OCI-LY1 (cell line): ENCODE measurements around the gene PRKCA.

Source experiments
- H2AFZ ChIP-seq: fragments of 200-600 bp; sonication (generic), shearing (Covaris generic); 2 replicates; pipeline ENCODE4 v1.6.0; 2014; ENCODE audit warnings: antibody characterized with exemption, mild to moderate bottlenecking, low read length
- H3F3A ChIP-seq: fragments of 200-600 bp; sonication (generic), shearing (Covaris generic); 2 replicates; pipeline ENCODE4 v1.6.0; 2014; ENCODE audit warnings: mild to moderate bottlenecking, antibody characterized with exemption, low read length, moderate library complexity; ENCODE audit not compliant: insufficient read depth
- H3K27ac ChIP-seq: fragments of 200-600 bp; sonication (generic); 2 replicates; pipeline ENCODE4 v1.5.1; 2014; ENCODE audit warnings: low read length, mixed run types, mild to moderate bottlenecking, low read depth; ENCODE audit not compliant: poor library complexity, severe bottlenecking
- H3K27me3 ChIP-seq: fragments of 200-600 bp; sonication (generic); 2 replicates; pipeline ENCODE4 v1.6.0; 2014; ENCODE audit warnings: antibody characterized with exemption, mild to moderate bottlenecking, low read length, moderate library complexity; ENCODE audit not compliant: insufficient read depth
- H3K36me3 ChIP-seq: fragments of 200-600 bp; sonication (generic); 2 replicates; pipeline ENCODE4 v1.6.1; 2014; ENCODE audit warnings: mild to moderate bottlenecking, antibody characterized with exemption, low read length, moderate library complexity, mixed read lengths; ENCODE audit not compliant: insufficient read depth
- H3K4me1 ChIP-seq: fragments of 200-600 bp; sonication (generic); 2 replicates; pipeline ENCODE4 v1.5.1; 2014; ENCODE audit warnings: mild to moderate bottlenecking, low read length, moderate library complexity; ENCODE audit not compliant: insufficient read depth, severe bottlenecking
- H3K4me2 ChIP-seq: fragments of 200-600 bp; sonication (generic), shearing (Covaris generic); 2 replicates; pipeline ENCODE4 v1.6.1; 2014; ENCODE audit warnings: low read length
- H3K4me3 ChIP-seq: fragments of 200-600 bp; sonication (generic); 2 replicates; pipeline ENCODE4 v1.5.1; 2014; ENCODE audit warnings: low read length, low read depth, mild to moderate bottlenecking, mixed read lengths; ENCODE audit not compliant: poor library complexity, severe bottlenecking
- H3K79me2 ChIP-seq: fragments of 200-600 bp; shearing (Covaris generic); 2 replicates; pipeline ENCODE4 v1.6.1; 2016; ENCODE audit warnings: mixed run types, low read length, mixed read lengths; ENCODE audit not compliant: insufficient read depth
- H3K9ac ChIP-seq: fragments of 200-600 bp; sonication (generic), shearing (Covaris generic); 2 replicates; pipeline ENCODE4 v1.6.1; 2014; ENCODE audit warnings: mild to moderate bottlenecking, low read length, mixed read lengths
- H3K9me2 ChIP-seq: fragments of 200-600 bp; sonication (generic), shearing (Covaris generic); 2 replicates; pipeline ENCODE4 v1.6.1; 2014; ENCODE audit warnings: low read depth, mild to moderate bottlenecking, low read length, mixed read lengths
- H3K9me3 ChIP-seq: fragments of 200-600 bp; shearing (Covaris generic); 2 replicates; pipeline ENCODE4 v1.6.1; 2014; ENCODE audit warnings: low read length, mixed read lengths
- H4K20me1 ChIP-seq: fragments of 200-600 bp; sonication (generic), shearing (Covaris generic); 2 replicates; pipeline ENCODE4 v1.6.0; 2016; ENCODE audit warnings: mild to moderate bottlenecking, low read length; ENCODE audit not compliant: insufficient read depth
- CTCF ChIP-seq: fragments of 200-600 bp; sonication (generic), shearing (Covaris generic); IDR thresholded peaks from 2 replicates; pipeline ENCODE4 v1.5.1; 2017; ENCODE audit warnings: mild to moderate bottlenecking, antibody characterized with exemption, low read length, moderate library complexity, mixed read lengths
- EZH2 ChIP-seq: fragments of 200-600 bp; sonication (generic), shearing (Covaris generic); IDR thresholded peaks from 2 replicates; pipeline ENCODE4 v1.8.0; 2017; ENCODE audit warnings: borderline replicate concordance, mixed run types, mild to moderate bottlenecking, antibody characterized with exemption, low read length, moderate library complexity, mixed read lengths

Gene PRKCA

GRCh38 chr17:66605541-66605940 lies 303.1 kb downstream of the PRKCA start:
- Histone ChIP-seq H3K4me2 (no peak overlapping the region), H3K9me3 (peaks cover 20% of the 10 kb centered on the region), H3K4me3 (no peak overlapping the region), H3F3A (no peaks in the 10 kb centered on the region), H4K20me1 (no peaks in the 10 kb centered on the region), H3K79me2 (no peaks in the 10 kb centered on the region), H3K27ac (no peak overlapping the region), H3K9ac (no peak overlapping the region), H2AFZ (no peak overlapping the region), H3K36me3 (peaks cover 16% of the 10 kb centered on the region), H3K9me2 (no peaks in the 10 kb centered on the region), H3K4me1 (no peaks in the 10 kb centered on the region), H3K27me3 (no peaks in the 10 kb centered on the region)
- no peak for TF ChIP-seq CTCF
- no peak for TF ChIP-seq EZH2

GRCh38 chr17:66610361-66611133 lies 308.1 kb downstream of the PRKCA start:
- TF ChIP-seq EZH2 (no peak), CTCF (no peak)
- Histone ChIP-seq H3K27me3 (no peaks in the 10 kb centered on the region), H3K9ac (no peak overlapping the region)

GRCh38 chr17:66611397-66611796 lies 309.0 kb downstream of the PRKCA start:
- Histone ChIP-seq H3K27me3 (no peaks in the 10 kb centered on the region), H3K27ac (no peak overlapping the region), H3K4me2 (no peak overlapping the region), H3K9me3 (peaks cover 32% of the 10 kb centered on the region), H3K4me1 (peaks cover 11% of the 10 kb centered on the region), H3K79me2 (no peaks in the 10 kb centered on the region), H3K9me2 (no peaks in the 10 kb centered on the region), H3K36me3 (peaks cover 25% of the 10 kb centered on the region), H2AFZ (no peak overlapping the region), H3F3A (no peaks in the 10 kb centered on the region), H3K4me3 (no peak overlapping the region), H4K20me1 (no peaks in the 10 kb centered on the region), H3K9ac (no peak overlapping the region)
- TF ChIP-seq EZH2 (no peak), CTCF (no peak)

More at GRCh38 chr17:66610361-66611133, 308.1 kb downstream of the PRKCA start:
- Histone ChIP-seq H3F3A (no peaks in the 10 kb centered on the region), H3K9me2 (no peaks in the 10 kb centered on the region), H3K4me3 (no peak overlapping the region), H3K4me1 (peaks cover 11% of the 10 kb centered on the region), H3K27ac (no peak overlapping the region), H4K20me1 (no peaks in the 10 kb centered on the region), H3K4me2 (no peak overlapping the region), H2AFZ (no peak overlapping the region), H3K79me2 (no peaks in the 10 kb centered on the region), H3K36me3 (peaks cover 25% of the 10 kb centered on the region), H3K9me3 (peaks cover 32% of the 10 kb centered on the region)
